Breast epithelium (tissue), 3 donors: Measurements from ENCODE around the gene DDX21.
"Not testable (repeated sequence)": the region's sequence is repeated elsewhere in the genome, so short reads cannot be mapped to it uniquely, and the experiment has no call there.

Experiments
- POLR2A ChIP-seq: fragments of 450-650 bp; IDR thresholded peaks from one replicate; pipeline ENCODE4 v1.6.1; 2016; ENCODE audit warnings: antibody characterized with exemption, mild to moderate bottlenecking, moderate library complexity
- TF ChIP-seq, protein P1 (sequence below), 3 donors: fragments of 450-650 bp; IDR thresholded peaks; one replicate each; pipeline ENCODE4 v1.5.1; 2016 to 2017; ENCODE audit warnings: antibody characterized with exemption in 3 of 3, mild to moderate bottlenecking in 3 of 3, moderate library complexity in 3 of 3

- not testable (repeated sequence) for TF ChIP-seq POLR2A
- TF ChIP-seq, protein P1, sequence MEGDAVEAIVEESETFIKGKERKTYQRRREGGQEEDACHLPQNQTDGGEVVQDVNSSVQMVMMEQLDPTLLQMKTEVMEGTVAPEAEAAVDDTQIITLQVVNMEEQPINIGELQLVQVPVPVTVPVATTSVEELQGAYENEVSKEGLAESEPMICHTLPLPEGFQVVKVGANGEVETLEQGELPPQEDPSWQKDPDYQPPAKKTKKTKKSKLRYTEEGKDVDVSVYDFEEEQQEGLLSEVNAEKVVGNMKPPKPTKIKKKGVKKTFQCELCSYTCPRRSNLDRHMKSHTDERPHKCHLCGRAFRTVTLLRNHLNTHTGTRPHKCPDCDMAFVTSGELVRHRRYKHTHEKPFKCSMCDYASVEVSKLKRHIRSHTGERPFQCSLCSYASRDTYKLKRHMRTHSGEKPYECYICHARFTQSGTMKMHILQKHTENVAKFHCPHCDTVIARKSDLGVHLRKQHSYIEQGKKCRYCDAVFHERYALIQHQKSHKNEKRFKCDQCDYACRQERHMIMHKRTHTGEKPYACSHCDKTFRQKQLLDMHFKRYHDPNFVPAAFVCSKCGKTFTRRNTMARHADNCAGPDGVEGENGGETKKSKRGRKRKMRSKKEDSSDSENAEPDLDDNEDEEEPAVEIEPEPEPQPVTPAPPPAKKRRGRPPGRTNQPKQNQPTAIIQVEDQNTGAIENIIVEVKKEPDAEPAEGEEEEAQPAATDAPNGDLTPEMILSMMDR (IDR thresholded peaks at IDR 0.05): not testable (repeated sequence)
Observed at GRCh38 chr10:68979738-68980137, 23.8 kb downstream of the DDX21 start.
